Tibial artery (tissue), 4 donors: ENCODE results near the gene PIAS2.

Source experiments
- DNase-seq, 2 donors: peaks; one replicate each; pipeline ENCODE4 v3.0.0-alpha.2; 2019
- H3K27ac ChIP-seq, 2 donors: fragments of 200-600 bp; sonication (generic) in 1 of 2; 1 replicate in 1 of 2; 2 replicates in 1 of 2; pipeline ENCODE4 v1.5.1; 2018 to 2019; ENCODE audit warnings: mild to moderate bottlenecking in 1 of 2
- H3K27me3 ChIP-seq, 2 donors: fragments of 200-600 bp; sonication (generic) in 1 of 2; one replicate each; pipeline versions ENCODE4 v1.5.1 to v1.6.0; 2016 to 2019
- H3K36me3 ChIP-seq, 3 donors: fragments of 200-600 bp; sonication (generic) in 2 of 3; one replicate each; pipeline ENCODE4 v1.5.1; 2016 to 2019; ENCODE audit warnings: mild to moderate bottlenecking in 2 of 3
- H3K4me1 ChIP-seq, 4 donors: fragments of 200-600 bp; sonication (generic) in 2 of 4; 1 replicate in 3 of 4; 2 replicates in 1 of 4; pipeline ENCODE4 v1.5.1; 2016 to 2019
- H3K4me3 ChIP-seq, 2 donors: fragments of 200-600 bp; sonication (generic) in 1 of 2; 1 replicate in 1 of 2; 2 replicates in 1 of 2; pipeline ENCODE4 v1.5.1; 2018 to 2019; ENCODE audit warnings: mild to moderate bottlenecking in 2 of 2
- H3K9me3 ChIP-seq, 3 donors: fragments of 200-600 bp; sonication (generic) in 1 of 3; one replicate each; pipeline ENCODE4 v1.5.1; 2016 to 2019
- CTCF ChIP-seq, 2 experiments: fragments of 200-600 bp in 1 of 2; fragments of 450-650 bp in 1 of 2; IDR thresholded peaks; one replicate each; pipeline ENCODE4 v1.5.1; 2017 to 2019; ENCODE audit warnings: antibody characterized with exemption in 2 of 2, mild to moderate bottlenecking in 1 of 2, moderate library complexity in 1 of 2
- intact Hi-C: fragments of 100-400 bp; cut with DNase I; formaldehyde crosslinking; loops from one replicate; pipeline ENCODE4 v1.15.0; 2023; ENCODE audit warnings: low total_unique reads

PIAS2 gene

GRCh38 chr18:46950064-46950656, 32.9 kb upstream of the PIAS2 start:
- DNase-seq = no peak
- Histone ChIP-seq H3K27ac (no peak overlapping the region), H3K27me3 (no peaks in the 10 kb centered on the region), H3K4me3 (no peak overlapping the region), H3K36me3 (no peaks in the 10 kb centered on the region), H3K9me3 (no peaks in the 10 kb centered on the region), H3K4me1 (peaks cover 0 to 9% (median 4%) of the 10 kb centered on the region in 4 donors)
- intact Hi-C loops = no loop called here
- no peak for TF ChIP-seq CTCF (IDR thresholded peaks at IDR 0.05)

GRCh38 chr18:46946656-46947282, 29.5 kb upstream of the PIAS2 start:
- no peak for TF ChIP-seq CTCF (IDR thresholded peaks at IDR 0.05)
- intact Hi-C loops = no loop called here
- no peaks in the 10 kb centered on the region for H3K9me3 ChIP-seq
- H3K4me3 ChIP-seq = peak overlapping the region; percentile 54 to 66
- H3K27ac ChIP-seq = no peak overlapping the region
- no peaks in the 10 kb centered on the region for H3K27me3 ChIP-seq
- no peaks in the 10 kb centered on the region for H3K36me3 ChIP-seq
- H3K4me1 ChIP-seq = peaks cover 0 to 9% (median 4%) of the 10 kb centered on the region in 4 donors
- DNase-seq = peak; percentile 72 to 80

- H3K9me3 ChIP-seq = no peaks in the 10 kb centered on the region
- intact Hi-C loops = no loop called here
- no peak for DNase-seq
These were observed 25.3 kb upstream of the PIAS2 start for GRCh38 chr18:46942646-46943045.

DNA sequence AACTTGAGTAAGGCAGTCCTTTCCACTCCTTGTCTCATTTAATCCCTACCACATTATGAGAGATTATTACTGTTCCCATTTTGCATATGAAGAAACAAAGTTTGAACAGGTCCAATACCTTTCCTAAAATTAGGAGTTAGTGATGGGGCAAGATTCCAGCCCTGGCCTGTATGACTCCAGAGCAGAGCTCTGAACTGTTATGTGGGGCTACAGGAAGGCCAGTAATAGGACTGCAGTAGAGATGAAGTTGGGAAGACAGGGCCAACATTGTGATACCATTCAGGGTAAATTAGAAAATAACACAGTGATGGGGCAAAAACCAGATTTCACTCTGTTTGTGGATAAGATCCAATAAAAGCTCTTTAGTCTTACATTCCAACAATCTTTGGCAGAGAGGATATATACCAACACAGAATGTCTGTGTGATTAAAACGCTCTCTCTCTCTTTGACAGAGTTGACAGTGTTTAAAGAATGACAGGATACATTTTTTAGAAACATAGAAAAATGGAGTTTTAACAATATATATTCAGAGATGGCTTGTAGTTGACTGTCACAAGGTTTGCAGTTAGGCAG, 22.8 kb upstream of the PIAS2 start:
- Histone ChIP-seq H3K4me3 (no peak overlapping the region), H3K27ac (no peak overlapping the region), H3K9me3 (no peaks in the 10 kb centered on the region), H3K4me1 (peaks cover 0 to 15% (median 0%) of the 10 kb centered on the region in 4 donors), H3K36me3 (no peaks in the 10 kb centered on the region), H3K27me3 (no peaks in the 10 kb centered on the region)
- intact Hi-C loops = no loop called here
- no peak for DNase-seq
- no peak for TF ChIP-seq CTCF (IDR thresholded peaks at IDR 0.05)

More at GRCh38 chr18:46942646-46943045, 25.3 kb upstream of the PIAS2 start:
- no peak for TF ChIP-seq CTCF (IDR thresholded peaks at IDR 0.05)
- H3K36me3 ChIP-seq = no peaks in the 10 kb centered on the region
- H3K27me3 ChIP-seq = no peaks in the 10 kb centered on the region
- no peak overlapping the region for H3K4me3 ChIP-seq
- no peak overlapping the region for H3K27ac ChIP-seq
- peaks cover 0 to 24% (median 4%) of the 10 kb centered on the region in 4 donors for H3K4me1 ChIP-seq

- Histone ChIP-seq H3K4me3 (no peak overlapping the region), H3K27me3 (no peaks in the 10 kb centered on the region), H3K4me1 (peaks cover 0 to 15% (median 0%) of the 10 kb centered on the region in 4 donors), H3K9me3 (no peaks in the 10 kb centered on the region), H3K27ac (no peak overlapping the region), H3K36me3 (no peaks in the 10 kb centered on the region)
- DNase-seq = no peak
- no peak for TF ChIP-seq CTCF (IDR thresholded peaks at IDR 0.05)
- intact Hi-C loops = no loop called here
These were observed 22.1 kb upstream of the PIAS2 start for GRCh38 chr18:46939337-46939963.
